ENCODE results near the gene ZNF679.

DNA sequence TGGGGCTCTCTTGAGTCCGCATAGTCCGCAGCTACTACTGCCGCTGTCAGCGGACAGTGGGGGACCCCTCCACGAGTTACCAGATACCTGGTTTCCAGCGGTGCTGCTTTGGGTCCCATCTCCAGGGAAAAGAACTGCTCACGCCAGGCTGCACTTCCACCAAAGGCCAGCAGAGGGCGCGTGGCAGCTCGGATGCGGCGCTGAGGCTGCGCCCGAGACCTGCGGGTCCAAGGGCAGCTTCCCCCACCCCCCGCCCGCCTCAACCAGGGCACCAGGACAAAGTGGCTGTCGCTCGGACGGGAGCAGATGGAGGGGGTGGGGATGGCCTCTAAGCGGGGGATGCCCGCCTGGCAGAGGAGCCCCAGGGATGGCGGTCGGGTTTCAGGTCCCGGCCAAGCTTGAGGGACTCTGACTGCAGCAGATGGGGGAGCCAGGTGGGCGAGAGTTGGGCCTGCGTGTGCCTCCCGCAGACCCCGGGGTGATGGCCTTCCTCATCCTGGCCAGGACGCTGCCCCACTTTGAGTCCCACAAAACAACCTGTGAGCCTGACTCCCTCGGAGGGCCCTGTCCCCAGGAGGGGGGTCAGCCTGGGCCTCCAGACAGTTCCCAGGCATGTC, 45.0 kb upstream of the ZNF679 start:
- TF ChIP-seq, protein P1, sequence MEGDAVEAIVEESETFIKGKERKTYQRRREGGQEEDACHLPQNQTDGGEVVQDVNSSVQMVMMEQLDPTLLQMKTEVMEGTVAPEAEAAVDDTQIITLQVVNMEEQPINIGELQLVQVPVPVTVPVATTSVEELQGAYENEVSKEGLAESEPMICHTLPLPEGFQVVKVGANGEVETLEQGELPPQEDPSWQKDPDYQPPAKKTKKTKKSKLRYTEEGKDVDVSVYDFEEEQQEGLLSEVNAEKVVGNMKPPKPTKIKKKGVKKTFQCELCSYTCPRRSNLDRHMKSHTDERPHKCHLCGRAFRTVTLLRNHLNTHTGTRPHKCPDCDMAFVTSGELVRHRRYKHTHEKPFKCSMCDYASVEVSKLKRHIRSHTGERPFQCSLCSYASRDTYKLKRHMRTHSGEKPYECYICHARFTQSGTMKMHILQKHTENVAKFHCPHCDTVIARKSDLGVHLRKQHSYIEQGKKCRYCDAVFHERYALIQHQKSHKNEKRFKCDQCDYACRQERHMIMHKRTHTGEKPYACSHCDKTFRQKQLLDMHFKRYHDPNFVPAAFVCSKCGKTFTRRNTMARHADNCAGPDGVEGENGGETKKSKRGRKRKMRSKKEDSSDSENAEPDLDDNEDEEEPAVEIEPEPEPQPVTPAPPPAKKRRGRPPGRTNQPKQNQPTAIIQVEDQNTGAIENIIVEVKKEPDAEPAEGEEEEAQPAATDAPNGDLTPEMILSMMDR (optimal IDR thresholded peaks at IDR 0.05 in 1 of 3, IDR thresholded peaks at IDR 0.05 in 1 of 3, conservative IDR thresholded peaks at IDR 0.05 in 1 of 3; ENCODE audit: extremely low read depth in 1 of 3, insufficient read depth in 2 of 3, low read length in 3 of 3): peak; percentile 20 to 52 (median 45)
- TF ChIP-seq EZH2 (IDR thresholded peaks at IDR 0.05; ENCODE audit: low read length): no peak
